NCI-H1092 (cell line): ENCODE results near the gene GAS2L1.

Source experiments
- DNase-seq: peaks from one replicate; lab custom pipeline; 2025; lab: John Stamatoyannopoulos, UW

GAS2L1 gene

DNA sequence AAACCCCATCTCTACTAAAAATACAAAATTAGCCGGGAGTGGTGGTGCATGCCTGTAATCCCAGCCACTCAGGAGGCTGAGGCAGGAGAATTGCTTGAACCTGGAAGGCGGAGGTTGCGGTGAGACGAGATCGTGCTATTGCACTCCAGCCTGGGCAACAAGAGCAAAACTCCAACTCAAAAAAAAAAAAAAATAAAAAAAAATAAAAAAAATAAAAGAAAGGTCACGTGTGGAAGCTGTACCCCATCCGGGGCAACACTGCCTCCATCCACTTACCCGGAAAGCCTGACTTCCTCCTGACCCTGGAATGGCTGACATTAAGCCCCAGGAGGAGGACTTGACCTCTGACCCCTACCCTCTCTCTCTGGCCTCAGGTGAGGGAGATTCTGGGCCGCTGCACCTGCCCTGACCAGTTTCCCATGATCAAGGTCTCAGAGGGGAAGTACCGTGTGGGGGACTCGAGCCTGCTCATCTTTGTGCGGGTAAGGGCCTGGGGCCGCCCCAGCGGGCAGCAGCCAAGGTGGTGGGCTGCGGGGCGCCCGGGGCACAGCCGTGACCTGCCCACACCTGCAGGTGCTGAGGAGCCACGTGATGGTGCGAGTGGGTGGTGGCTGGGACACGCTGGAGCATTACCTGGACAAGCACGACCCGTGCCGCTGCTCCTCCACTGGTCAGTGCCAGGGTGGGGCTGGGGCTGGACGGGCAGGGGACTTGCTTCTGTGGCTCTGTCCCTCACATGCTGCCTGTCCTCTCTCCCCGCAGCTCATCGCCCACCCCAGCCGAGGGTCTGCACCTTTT is 3.8 kb downstream of the GAS2L1 start:
- no peak for DNase-seq

DNA sequence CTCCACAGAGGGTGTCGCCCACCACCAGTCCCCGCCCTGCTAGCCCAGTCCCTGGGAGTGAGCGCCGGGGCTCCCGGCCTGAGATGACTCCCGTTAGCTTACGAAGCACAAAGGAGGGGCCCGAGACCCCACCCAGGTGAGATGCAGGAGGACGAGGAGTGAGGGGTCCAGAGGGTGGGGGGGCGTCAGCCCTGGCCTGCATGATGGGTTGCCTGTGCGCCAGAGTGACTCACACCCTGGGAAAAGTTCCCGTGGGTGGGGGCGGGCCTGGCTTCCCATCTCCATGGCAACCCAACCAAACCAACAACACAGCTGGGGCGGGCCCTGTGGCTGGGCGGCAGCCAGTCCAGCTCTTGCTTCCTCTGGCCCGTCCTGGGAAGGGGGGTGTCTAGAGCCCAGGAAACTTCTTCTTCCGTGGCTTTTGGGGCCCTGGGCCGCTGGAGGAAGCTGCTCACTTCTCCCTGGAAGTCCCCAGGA is 4.5 kb downstream of the GAS2L1 start:
- no peak for DNase-seq

DNA sequence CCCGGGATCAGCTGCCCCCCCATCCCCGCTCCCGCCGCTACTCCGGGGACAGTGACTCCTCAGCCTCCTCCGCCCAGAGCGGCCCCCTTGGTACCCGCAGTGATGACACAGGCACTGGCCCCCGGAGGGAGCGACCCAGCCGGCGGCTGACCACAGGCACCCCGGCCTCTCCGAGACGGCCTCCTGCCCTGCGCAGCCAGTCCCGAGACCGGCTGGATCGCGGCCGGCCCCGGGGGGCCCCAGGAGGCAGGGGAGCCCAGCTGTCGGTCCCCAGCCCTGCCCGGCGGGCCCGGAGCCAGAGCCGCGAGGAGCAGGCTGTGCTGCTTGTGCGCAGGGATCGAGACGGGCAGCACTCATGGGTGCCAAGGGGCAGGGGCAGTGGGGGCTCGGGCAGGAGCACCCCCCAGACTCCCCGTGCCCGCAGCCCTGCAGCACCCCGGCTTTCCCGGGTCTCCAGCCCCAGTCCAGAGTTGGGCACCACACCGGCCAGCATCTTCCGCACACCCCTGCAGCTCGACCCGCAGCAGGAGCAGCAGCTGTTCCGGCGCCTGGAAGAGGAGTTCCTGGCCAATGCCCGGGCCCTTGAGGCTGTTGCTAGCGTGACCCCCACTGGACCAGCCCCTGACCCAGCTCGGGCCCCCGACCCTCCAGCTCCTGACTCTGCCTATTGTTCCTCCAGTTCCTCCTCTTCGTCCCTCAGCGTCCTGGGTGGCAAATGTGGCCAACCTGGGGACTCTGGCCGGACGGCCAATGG is 5.2 kb downstream of the GAS2L1 start:
- DNase-seq: no peak

DNA sequence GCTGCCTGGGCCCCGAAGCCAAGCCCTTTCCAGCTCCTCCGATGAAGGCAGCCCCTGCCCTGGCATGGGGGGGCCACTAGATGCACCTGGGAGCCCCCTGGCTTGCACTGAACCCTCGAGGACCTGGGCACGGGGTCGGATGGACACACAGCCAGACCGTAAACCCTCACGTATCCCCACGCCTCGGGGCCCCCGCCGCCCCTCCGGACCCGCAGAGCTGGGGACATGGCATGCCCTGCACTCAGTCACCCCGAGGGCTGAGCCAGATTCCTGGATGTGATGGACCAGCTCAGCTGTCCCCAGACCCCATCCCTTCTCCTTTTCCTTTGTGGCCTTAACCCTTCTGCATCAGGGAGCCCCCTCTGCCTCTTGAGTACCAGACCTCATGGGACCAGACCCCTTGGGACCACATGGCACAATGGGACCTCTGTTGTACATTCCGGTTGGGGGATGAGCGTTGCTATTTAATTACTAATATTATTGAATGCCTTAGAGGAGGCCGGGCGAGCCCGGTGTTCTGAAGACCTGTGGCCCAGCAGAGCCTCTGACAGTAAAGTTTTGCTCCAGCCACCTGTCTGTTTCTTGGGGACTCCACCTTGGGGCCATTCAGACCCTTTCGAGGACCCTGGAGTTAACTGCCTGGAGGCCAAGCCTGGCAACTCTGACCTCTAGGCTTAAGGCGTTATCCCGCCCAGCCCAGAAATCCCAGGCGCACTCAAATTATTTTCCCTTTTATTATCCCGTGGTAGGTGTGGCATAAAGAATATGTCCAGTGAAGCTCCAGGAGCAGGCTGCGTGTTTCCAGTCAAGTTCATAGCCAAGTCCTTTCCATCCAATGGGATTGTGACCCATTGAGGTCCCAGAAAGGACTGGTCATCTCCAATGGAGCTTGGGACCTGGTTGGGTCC is 6.0 kb downstream of the GAS2L1 start:
- DNase-seq: no peak

DNA sequence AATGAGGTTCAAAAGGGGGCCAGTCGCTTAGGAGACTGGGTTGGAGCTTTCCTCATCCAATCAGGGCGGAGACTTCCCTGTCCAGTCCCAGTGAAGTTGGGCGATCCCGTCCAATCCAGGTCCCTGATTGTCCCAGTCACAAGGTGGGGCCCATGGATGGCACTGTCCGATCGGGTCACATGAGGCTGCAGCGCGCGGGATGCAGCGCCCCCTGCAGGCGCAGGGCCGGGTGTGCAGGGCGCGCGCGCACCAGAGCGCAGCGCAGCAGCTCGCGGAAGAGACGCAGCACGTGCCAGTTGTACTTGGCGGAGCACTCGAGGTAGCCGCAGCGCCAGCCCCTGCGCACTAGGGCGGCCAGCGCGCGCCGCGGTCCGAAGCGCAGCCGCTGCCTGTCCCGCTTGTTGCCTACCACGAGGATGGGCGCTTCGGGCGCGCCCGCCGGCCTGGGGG is 6.7 kb downstream of the GAS2L1 start:
- no peak for DNase-seq

DNA sequence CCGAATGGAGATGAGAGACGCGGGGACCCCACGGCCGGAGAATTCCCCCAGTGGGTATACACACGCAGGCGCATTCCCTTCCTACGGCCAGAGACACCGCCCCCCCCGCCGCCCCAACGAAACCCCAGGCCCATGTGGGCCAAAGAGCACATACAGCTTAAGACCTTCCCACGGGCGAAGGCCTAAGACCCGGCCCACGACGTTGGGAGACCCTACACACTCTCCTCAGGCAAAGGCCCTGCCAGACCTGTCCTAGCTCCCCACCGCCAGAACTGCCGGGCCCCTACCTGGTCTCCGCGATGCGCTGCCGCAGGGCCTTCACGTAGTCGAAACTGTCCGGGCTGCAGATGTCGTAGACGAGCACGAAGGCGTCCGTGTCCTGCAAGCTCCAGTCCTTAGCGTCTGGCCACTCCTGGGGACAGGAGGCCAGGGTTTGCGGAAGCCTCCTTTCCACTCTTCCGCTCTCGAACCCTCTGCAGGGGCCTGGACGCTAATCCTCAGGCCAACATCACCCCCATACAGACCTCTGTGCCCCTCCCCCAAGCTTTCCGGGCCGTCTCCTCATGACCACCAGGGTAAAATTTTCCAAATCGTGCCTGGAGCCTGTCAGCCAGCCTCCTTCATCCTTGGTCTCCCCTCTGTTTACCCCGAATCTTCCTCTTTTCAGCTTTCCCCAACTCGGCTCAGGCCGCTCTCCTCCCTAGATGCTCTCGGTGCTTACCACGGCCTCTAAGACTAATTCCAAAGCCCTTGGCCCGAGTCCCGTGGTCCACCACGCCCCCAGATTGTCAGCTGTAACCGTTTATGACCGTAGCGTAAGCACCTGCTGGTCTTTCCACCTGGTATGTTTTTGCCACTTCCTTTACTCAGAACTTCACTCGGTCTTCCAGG is 7.4 kb downstream of the GAS2L1 start:
- DNase-seq: no peak

DNA sequence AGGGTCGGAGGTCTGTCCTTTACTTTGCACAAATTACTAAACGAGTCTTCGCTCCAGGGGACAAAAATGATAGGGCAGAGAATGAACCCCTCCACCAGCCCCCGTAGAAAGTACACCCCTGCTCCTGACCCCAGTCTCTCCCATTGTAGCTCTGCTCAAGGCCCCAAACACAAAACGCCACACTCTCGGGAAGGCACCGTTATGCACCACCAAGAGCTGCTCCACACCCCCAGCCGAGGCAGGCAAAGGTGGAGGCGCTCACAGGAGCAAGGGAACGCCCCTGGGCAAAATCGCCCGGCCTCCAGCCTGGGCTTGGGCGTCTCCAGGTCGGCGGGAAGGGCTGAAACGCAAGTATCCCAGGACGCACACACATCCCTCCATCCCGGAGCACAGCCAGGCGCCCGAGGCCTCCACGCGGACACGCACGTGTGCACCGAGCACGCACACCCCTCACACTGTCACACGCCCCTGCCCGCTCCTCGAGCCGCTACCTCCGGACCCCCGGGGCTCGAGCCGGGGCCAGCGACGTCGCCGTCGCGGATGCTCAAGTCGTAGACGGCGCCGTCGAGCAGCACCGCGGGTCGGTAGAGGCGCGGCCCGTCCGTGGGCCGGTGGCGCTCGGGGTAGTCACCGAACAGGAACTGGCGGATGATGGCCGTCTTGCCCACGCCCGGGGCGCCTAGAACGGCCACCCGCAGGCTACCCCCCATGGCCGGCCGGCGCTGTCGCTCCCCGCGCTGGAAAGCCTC is 8.3 kb downstream of the GAS2L1 start:
- DNase-seq: no peak

DNA sequence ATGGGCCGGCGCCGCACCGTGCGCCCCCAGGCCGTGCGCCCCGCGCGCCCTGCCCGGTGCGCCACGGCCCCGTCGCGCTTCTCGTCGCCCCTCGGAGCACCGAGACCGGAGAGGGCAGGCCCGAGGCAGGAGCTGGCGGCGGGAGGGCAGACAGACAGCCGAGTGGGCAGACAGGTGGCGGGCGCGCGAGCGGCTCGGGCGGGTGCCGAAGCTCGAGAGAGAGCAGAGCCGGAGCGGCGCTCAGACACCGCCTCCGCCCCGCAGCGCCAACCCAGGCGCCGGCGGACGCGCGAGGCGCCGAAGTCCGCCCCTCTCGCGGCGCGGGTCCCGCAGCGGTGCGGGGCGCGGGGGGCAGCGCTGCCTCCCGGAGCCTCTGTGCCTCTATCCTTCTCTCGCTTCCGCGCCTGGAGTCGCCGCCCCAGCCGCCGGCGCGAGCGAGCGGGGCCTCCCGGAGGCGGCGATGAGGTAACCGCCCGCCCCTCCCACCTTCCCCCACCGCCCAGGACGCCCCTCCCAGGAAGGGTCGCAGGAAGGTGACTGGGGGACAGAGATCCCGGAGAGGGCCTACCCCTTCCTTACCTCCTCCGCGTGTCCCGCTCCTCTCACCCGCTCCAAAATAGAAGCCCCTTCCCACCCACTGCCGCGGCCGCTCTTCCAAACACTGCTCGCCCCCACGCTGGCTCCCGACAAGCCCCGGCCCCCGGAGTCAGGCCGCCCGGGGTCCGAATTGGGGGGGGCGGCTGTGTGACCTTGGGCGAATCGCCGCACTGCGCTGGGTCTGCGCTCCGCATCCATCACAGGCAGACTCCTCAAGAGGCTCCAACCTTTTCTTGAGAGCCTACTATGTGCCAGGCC is 9.1 kb downstream of the GAS2L1 start, which contains the start of gene RASL10A:
TSS of gene RASL10A (minus strand) at position 412 of the 855 bp plus-strand sequence. CDS start 451 bp downstream, outside the sequence.
- no peak for DNase-seq

DNA sequence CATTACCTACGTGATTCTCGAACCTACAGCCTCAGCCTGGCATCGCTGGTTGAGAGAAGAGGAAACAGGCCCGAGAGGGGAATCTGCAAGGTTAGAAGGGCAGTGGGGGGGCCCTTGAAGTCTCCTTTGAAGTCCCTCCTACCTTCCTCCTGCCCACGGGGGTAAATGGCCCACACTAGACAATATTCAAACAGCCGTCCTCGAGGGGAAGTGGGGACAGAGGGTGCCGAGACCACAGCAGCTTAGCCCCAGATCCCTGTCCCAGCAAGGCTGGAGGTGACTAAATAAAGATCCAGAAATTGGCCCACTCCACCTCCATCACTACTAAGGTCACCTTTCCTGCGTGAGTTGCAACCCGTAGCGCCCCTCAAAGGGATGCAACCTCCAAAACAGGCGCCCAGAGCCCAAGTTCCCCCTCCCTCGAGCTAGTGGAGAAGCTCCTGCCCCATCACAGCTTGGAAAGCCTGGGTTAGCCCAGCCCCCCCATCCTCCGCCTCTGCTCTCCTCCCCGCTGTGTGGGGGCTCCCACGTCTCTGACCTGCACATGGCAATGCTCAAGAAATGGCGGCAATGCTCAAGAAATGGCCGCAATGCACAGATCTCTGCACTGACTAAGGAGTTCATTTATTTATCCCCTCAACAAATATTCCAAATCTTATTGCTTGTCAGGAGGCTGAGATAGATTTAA is 9.8 kb downstream of the GAS2L1 start:
- DNase-seq: no peak

DNA sequence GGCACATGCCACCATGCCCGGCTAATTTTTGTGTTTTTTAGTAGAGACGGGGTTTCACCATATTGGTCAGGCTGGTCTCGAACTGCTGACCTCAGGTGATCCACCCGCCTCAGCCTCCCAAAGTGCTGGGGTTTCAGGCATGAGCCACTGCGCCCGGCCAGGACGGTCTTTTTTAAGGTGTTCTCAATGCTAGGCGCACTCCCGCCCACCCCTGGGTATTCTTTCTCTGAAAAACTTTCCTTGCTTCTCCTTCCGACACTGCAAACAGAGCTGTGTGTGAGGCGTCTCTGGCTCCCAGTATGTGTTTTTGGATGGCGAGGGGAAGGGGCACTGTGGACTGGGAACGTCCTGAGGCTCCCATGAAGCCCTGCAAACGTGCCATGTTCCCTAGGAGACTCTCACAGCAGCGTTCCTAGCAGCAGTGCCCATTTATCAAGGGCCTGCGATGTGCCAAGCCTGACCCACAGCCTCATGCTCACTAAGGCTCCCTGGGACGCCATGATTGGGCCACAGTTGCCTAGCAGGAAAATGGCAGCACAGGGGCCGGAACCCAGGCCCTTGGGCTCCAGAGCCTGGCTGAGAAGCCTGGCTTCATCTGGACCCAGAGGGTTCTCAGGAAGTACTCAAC is 11.5 kb downstream of the GAS2L1 start:
- no peak for DNase-seq

DNA sequence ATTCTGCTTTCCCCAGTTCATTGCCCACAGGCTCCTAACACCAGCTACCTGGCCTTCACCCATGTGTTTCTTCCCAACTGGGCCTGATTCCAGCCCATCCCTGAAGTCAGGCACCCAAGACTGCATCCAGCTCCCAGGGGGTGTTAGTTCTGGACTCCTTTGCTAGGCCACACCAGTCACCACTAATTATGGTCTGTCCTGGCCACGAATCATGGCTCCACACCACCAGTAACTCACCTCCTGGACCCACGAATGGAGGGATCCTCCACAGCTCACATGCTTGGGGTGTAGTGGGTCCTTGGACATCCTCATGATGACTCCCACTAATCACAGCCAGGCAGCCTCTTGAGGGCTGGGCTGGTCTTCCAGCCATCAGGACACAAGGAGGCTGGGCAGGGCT is 12.6 kb downstream of the GAS2L1 start:
- no peak for DNase-seq

DNA sequence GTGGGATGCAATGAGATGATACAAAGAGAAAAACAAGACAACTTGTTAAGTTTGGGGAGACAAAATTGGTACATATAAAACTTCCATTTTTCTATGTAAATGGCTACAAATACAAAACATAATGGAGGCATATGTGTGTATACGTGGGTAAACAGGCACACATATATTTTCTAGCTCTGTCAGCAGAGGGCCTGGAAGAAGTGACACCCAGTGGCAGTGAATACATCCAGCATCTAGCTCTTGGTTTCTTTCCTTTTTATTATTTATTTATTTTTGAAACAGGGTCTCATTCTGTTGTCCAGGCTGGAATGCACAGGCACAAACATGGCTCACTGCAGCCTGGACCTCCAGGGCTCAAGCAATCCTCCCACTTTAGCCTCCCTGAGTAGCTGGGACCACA is 14.1 kb downstream of the GAS2L1 start:
- no peak for DNase-seq

DNA sequence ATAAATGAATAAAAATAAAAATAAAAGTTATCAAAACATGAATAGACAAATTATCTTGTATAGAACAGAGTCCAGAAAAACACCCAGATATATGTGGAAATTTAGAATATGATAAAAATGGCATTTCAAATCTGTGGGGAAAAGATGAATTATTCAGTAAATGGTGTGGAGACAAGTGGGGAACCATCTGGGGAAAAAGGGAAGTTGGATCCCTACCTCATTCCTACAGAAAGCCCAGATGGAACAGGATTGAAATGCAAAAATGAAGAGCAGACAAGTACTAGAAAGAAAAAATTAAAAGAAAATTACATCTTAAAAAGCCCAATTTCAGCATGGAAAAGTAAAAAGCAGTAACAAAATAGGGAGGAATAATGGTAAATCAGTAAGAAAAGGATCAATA is 17.2 kb downstream of the GAS2L1 start:
- no peak for DNase-seq

DNA sequence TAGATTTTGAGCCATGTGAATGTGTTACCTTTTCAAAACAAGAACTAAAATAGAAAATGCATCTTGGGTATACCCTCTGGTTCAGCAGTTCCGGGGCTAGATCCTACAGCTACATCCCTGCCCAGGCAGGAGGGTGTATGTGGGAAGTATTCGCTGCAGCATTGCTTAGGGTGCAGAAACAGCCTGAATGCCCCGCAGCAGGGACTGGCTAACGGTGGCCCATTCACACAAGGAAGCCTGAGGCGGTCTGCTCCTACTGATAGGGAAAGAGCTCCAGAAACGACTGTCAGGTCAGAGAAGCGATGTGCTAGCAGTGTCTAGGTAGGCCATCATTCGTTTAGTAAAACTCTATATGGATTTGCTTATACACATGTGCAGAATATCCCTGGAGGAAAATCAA is 18.9 kb downstream of the GAS2L1 start:
- no peak for DNase-seq

DNA sequence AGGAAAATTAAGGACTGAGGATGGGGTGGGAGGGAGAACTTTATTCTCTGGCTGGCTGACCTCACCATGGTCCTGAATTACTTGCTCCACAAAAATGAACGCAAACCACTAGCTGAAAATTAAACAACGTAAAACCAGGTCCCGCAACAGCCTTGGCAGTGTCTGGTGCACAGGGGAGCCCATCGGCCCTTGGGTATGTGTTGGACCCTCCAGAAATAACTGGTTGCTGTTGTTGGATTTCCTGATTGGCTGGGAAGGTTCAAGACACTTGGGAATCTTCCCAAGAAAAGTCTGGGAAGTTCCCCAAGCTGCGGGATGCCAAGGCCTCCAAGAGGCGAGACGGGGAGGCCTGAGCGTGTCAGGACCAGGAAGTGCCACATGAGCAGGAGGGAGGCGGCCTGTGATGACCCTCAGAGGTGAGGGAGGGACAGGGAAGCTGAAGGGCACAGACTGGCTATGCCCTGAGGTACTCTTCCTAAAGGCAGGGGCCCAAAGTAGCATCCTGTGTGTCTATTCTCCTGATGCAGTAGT is 19.4 kb downstream of the GAS2L1 start:
- no peak for DNase-seq

DNA sequence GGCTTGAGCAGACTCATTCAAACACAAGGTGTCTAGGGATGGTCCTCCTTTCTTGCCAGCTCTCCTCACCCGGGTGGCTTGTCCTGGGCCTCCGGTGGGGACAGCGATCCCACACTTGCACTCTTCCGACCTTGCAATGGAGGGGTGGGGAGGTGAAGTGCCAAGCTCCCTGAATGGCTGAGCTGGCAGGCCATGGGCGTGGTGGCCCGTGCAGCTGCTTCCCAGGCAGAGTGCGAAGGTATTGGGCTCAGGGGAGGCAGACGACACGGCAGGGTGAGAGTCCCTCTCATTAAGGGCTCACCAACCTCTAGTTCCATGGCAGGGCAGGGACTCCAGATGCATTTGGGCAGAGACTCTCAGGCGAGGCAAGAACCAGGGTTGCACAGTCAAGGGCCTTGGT is 20.0 kb downstream of the GAS2L1 start:
- DNase-seq: no peak

DNA sequence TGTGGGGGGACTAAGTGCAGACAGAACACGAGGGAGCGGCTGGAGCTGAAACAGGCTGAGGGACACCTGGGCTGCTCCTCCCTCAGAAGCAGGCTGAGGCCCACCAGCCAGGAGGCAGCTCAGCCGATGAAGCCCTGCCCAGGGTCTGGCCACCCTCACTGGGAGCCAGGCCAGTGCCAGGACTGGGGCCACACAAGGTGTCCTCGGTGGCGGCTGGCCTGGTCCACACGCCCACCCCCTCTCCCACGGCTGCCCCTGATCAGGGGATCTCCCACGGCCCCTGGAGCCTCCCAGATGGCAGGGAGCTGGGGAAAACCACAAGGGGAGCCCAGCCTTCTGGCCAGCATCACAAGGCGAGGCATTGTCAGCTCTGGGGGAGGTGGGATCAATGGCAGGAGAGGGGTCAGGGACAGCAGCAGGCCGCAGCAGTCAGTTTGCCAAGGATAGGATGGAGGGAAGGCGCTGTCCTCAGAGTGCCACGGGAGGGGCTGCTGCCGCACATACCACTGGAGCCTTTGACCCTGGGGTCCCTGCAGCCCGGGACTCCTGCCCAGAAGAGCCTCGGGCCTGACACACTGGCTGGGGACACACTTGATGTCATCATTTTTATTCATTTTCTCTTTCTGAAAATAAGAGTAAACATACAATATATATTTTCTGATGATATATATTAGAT is 20.8 kb downstream of the GAS2L1 start:
- DNase-seq: no peak
